WTC11 (cell line): ENCODE measurements around the gene CYP19A1. TPM values are rescaled to one million over a fixed set of nuclear protein-coding genes. Genes with fewer than 3 reads are reported as not detected.

Experiments
- ATAC-seq: fragments of 200-7000 bp; cut with Tn5 transposase; 2 replicates; pipeline ENCODE4 v1.10.0; 2021; ENCODE audit warnings: mild to moderate bottlenecking, moderate library complexity
- CTCF ChIA-PET: fragments of 300-600 bp; sonication (Branson Sonifier 250); formaldehyde crosslinking; loops from one replicate; lab custom pipeline; 2021; ENCODE audit warnings: antibody characterized with exemption; lab: Charles Lee
- POLR2A ChIA-PET: fragments of 350-600 bp; sonication (Branson Sonifier 250); formaldehyde crosslinking; loops from one replicate; lab custom pipeline; 2021; ENCODE audit warnings: antibody characterized with exemption; lab: Charles Lee
- DNase-seq: peaks from one replicate; pipeline ENCODE4 v3.0.0; 2021; ENCODE audit warnings: low spot score
- H3K27ac Mint-ChIP-seq: 2 replicates; pipeline ENCODE4 v1.8.0; 2021; ENCODE audit warnings: mixed read lengths
- H3K27me3 Mint-ChIP-seq: 2 replicates; pipeline ENCODE4 v1.8.0; 2021; ENCODE audit warnings: low read depth, mild to moderate bottlenecking, moderate library complexity, mixed read lengths
- H3K36me3 Mint-ChIP-seq: 2 replicates; pipeline ENCODE4 v1.8.0; 2021; ENCODE audit warnings: mixed read lengths
- H3K4me1 Mint-ChIP-seq: 2 replicates; pipeline ENCODE4 v1.8.0; 2022; ENCODE audit warnings: mixed read lengths
- H3K4me3 Mint-ChIP-seq: 2 replicates; pipeline ENCODE4 v1.8.0; 2021; ENCODE audit warnings: mild to moderate bottlenecking, moderate library complexity, mixed read lengths
- H3K9me3 Mint-ChIP-seq: 2 replicates; pipeline ENCODE4 v1.8.0; 2021; ENCODE audit warnings: mixed read lengths
- ESRRA ChIP-seq: sonication (generic); formaldehyde crosslinking; IDR thresholded peaks from 2 replicates; pipeline ENCODE4 v1.8.1; 2022; ENCODE audit warnings: mild to moderate bottlenecking, missing genetic modification reagents, borderline replicate concordance
- GABPB1 ChIP-seq: sonication (generic); formaldehyde crosslinking; IDR thresholded peaks from 2 replicates; pipeline ENCODE4 v1.8.1; 2023; ENCODE audit warnings: mild to moderate bottlenecking, missing genetic modification reagents
- HMGA2 ChIP-seq: fragments of 250-450 bp; sonication (Bioruptor Pico); IDR thresholded peaks from 2 replicates; pipeline ENCODE4 v1.4.0; 2021; ENCODE audit warnings: mild to moderate bottlenecking, moderate library complexity
- MYBL2 ChIP-seq: sonication (generic); formaldehyde crosslinking; IDR thresholded peaks from 2 replicates; pipeline ENCODE4 v1.8.1; 2023; ENCODE audit warnings: mild to moderate bottlenecking, moderate library complexity, missing genetic modification reagents
- RELA ChIP-seq: sonication (generic); formaldehyde crosslinking; IDR thresholded peaks from 2 replicates; pipeline ENCODE4 v1.8.1; 2022; ENCODE audit warnings: missing genetic modification reagents, mild to moderate bottlenecking, borderline replicate concordance
- ZNF219 ChIP-seq: sonication (generic); formaldehyde crosslinking; IDR thresholded peaks from 2 replicates; pipeline ENCODE4 v1.8.0; 2023; ENCODE audit warnings: missing genetic modification reagents, mild to moderate bottlenecking, borderline replicate concordance
- ZNF232 ChIP-seq: sonication (generic); formaldehyde crosslinking; IDR thresholded peaks from 2 replicates; pipeline ENCODE4 v1.8.0; 2022; ENCODE audit warnings: mild to moderate bottlenecking, missing genetic modification reagents
- ZNF263 ChIP-seq: sonication (generic); formaldehyde crosslinking; IDR thresholded peaks from 2 replicates; pipeline ENCODE4 v1.8.1; 2022; ENCODE audit warnings: low read depth, mild to moderate bottlenecking, moderate library complexity, missing genetic modification reagents
- ZNF317 ChIP-seq: sonication (generic); formaldehyde crosslinking; IDR thresholded peaks from 2 replicates; pipeline ENCODE4 v1.8.1; 2023; ENCODE audit warnings: low read depth, mild to moderate bottlenecking, moderate library complexity, missing genetic modification reagents, borderline replicate concordance
- total RNA-seq: library from RNA; stranded (reverse); gene quantifications from 3 replicates; pipeline ENCODE4 v1.2.3, GENCODE V29; 2021
- TF ChIP-seq, protein P1 (sequence below): sonication (generic); formaldehyde crosslinking; IDR thresholded peaks from 2 replicates; pipeline ENCODE4 v1.8.1; 2023; ENCODE audit warnings: mild to moderate bottlenecking, missing genetic modification reagents, moderate library complexity
- TF ChIP-seq, protein P2 (sequence below): sonication (generic); formaldehyde crosslinking; IDR thresholded peaks from 2 replicates; pipeline ENCODE4 v1.8.0; 2023; ENCODE audit warnings: missing genetic modification reagents, mild to moderate bottlenecking, borderline replicate concordance
- TF ChIP-seq, protein P3 (sequence below): sonication (generic); formaldehyde crosslinking; IDR thresholded peaks from 2 replicates; pipeline ENCODE4 v1.8.1; 2023; ENCODE audit warnings: mild to moderate bottlenecking, moderate library complexity, missing genetic modification reagents
- TF ChIP-seq, protein P4 (sequence below): fragments of 200-600 bp; IDR thresholded peaks from 2 replicates; pipeline ENCODE4 v1.8.0; 2022; ENCODE audit warnings: antibody characterized with exemption
- TF ChIP-seq, protein P5 (sequence below): sonication (generic); formaldehyde crosslinking; IDR thresholded peaks from 2 replicates; pipeline ENCODE4 v1.8.1; 2023; ENCODE audit warnings: mild to moderate bottlenecking, missing genetic modification reagents
- TF ChIP-seq, protein P6 (sequence below): sonication (generic); formaldehyde crosslinking; IDR thresholded peaks from 2 replicates; pipeline ENCODE4 v1.8.0; 2022; ENCODE audit warnings: mild to moderate bottlenecking, missing genetic modification reagents
- TF ChIP-seq, protein P7 (sequence below): sonication (generic); formaldehyde crosslinking; IDR thresholded peaks from 2 replicates; pipeline ENCODE4 v1.8.0; 2023; ENCODE audit warnings: missing genetic modification reagents

CYP19A1 gene
- total RNA-seq, 1 experiment from 2014 or later: not detected

DNA sequence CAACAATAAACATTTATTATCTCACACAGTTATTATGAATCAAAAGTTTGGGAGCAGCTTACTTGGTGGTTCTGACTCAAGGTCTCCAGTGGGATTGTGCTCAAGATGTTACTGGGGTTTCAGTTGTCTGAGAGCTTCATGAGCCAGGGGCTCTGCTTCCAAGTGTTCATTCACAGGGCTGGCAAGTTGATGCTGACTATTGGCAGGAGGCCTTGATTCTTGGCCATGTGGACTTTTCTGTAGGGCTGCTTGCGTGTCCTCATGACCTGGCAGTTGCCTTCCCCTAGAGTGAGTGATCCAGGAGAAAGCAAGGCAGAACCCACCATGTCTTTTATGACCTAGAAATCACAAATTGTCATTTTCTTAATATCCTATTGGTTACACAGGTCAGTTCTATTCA, 156.5 kb downstream of the CYP19A1 start:
- Mint-ChIP-seq H3K4me3 (no peak overlapping the region), H3K36me3 (no peaks in the 10 kb centered on the region), H3K4me1 (no peaks in the 10 kb centered on the region), H3K27ac (no peak overlapping the region), H3K9me3 (peaks cover 8% of the 10 kb centered on the region), H3K27me3 (no peaks in the 10 kb centered on the region; the same call in 1 of the 2 replicates)
- DNase-seq: no peak
- no peak for ATAC-seq
- CTCF ChIA-PET: interaction anchor here (3.7 kb wide), 1 partner anchor 11 kb away, joined by 20 read pairs; no protein-coding TSS in a partner anchor
- POLR2A ChIA-PET: no interaction called here
- TF ChIP-seq, protein P1, sequence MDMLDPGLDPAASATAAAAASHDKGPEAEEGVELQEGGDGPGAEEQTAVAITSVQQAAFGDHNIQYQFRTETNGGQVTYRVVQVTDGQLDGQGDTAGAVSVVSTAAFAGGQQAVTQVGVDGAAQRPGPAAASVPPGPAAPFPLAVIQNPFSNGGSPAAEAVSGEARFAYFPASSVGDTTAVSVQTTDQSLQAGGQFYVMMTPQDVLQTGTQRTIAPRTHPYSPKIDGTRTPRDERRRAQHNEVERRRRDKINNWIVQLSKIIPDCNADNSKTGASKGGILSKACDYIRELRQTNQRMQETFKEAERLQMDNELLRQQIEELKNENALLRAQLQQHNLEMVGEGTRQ (CRISPR knock-in tag): no peak
- TF ChIP-seq ZNF317 (no peak), ESRRA (CRISPR knock-in tag) (no peak), ZNF219 (CRISPR knock-in tag) (no peak), RELA (no peak), HMGA2 (CRISPR knock-in tag) (no peak), MYBL2 (no peak), ZNF232 (no peak), GABPB1 (CRISPR knock-in tag) (no peak), ZNF263 (CRISPR knock-in tag) (no peak)
- TF ChIP-seq, protein P2, sequence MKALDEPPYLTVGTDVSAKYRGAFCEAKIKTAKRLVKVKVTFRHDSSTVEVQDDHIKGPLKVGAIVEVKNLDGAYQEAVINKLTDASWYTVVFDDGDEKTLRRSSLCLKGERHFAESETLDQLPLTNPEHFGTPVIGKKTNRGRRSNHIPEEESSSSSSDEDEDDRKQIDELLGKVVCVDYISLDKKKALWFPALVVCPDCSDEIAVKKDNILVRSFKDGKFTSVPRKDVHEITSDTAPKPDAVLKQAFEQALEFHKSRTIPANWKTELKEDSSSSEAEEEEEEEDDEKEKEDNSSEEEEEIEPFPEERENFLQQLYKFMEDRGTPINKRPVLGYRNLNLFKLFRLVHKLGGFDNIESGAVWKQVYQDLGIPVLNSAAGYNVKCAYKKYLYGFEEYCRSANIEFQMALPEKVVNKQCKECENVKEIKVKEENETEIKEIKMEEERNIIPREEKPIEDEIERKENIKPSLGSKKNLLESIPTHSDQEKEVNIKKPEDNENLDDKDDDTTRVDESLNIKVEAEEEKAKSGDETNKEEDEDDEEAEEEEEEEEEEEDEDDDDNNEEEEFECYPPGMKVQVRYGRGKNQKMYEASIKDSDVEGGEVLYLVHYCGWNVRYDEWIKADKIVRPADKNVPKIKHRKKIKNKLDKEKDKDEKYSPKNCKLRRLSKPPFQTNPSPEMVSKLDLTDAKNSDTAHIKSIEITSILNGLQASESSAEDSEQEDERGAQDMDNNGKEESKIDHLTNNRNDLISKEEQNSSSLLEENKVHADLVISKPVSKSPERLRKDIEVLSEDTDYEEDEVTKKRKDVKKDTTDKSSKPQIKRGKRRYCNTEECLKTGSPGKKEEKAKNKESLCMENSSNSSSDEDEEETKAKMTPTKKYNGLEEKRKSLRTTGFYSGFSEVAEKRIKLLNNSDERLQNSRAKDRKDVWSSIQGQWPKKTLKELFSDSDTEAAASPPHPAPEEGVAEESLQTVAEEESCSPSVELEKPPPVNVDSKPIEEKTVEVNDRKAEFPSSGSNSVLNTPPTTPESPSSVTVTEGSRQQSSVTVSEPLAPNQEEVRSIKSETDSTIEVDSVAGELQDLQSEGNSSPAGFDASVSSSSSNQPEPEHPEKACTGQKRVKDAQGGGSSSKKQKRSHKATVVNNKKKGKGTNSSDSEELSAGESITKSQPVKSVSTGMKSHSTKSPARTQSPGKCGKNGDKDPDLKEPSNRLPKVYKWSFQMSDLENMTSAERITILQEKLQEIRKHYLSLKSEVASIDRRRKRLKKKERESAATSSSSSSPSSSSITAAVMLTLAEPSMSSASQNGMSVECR (CRISPR knock-in tag): no peak
- TF ChIP-seq, protein P3, sequence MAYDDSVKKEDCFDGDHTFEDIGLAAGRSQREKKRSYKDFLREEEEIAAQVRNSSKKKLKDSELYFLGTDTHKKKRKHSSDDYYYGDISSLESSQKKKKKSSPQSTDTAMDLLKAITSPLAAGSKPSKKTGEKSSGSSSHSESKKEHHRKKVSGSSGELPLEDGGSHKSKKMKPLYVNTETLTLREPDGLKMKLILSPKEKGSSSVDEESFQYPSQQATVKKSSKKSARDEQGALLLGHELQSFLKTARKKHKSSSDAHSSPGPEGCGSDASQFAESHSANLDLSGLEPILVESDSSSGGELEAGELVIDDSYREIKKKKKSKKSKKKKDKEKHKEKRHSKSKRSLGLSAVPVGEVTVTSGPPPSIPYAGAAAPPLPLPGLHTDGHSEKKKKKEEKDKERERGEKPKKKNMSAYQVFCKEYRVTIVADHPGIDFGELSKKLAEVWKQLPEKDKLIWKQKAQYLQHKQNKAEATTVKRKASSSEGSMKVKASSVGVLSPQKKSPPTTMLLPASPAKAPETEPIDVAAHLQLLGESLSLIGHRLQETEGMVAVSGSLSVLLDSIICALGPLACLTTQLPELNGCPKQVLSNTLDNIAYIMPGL (CRISPR knock-in tag): no peak
- TF ChIP-seq, protein P4, sequence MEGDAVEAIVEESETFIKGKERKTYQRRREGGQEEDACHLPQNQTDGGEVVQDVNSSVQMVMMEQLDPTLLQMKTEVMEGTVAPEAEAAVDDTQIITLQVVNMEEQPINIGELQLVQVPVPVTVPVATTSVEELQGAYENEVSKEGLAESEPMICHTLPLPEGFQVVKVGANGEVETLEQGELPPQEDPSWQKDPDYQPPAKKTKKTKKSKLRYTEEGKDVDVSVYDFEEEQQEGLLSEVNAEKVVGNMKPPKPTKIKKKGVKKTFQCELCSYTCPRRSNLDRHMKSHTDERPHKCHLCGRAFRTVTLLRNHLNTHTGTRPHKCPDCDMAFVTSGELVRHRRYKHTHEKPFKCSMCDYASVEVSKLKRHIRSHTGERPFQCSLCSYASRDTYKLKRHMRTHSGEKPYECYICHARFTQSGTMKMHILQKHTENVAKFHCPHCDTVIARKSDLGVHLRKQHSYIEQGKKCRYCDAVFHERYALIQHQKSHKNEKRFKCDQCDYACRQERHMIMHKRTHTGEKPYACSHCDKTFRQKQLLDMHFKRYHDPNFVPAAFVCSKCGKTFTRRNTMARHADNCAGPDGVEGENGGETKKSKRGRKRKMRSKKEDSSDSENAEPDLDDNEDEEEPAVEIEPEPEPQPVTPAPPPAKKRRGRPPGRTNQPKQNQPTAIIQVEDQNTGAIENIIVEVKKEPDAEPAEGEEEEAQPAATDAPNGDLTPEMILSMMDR: no peak
- TF ChIP-seq, protein P5, sequence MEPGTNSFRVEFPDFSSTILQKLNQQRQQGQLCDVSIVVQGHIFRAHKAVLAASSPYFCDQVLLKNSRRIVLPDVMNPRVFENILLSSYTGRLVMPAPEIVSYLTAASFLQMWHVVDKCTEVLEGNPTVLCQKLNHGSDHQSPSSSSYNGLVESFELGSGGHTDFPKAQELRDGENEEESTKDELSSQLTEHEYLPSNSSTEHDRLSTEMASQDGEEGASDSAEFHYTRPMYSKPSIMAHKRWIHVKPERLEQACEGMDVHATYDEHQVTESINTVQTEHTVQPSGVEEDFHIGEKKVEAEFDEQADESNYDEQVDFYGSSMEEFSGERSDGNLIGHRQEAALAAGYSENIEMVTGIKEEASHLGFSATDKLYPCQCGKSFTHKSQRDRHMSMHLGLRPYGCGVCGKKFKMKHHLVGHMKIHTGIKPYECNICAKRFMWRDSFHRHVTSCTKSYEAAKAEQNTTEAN (CRISPR knock-in tag): no peak
- TF ChIP-seq, protein P6, sequence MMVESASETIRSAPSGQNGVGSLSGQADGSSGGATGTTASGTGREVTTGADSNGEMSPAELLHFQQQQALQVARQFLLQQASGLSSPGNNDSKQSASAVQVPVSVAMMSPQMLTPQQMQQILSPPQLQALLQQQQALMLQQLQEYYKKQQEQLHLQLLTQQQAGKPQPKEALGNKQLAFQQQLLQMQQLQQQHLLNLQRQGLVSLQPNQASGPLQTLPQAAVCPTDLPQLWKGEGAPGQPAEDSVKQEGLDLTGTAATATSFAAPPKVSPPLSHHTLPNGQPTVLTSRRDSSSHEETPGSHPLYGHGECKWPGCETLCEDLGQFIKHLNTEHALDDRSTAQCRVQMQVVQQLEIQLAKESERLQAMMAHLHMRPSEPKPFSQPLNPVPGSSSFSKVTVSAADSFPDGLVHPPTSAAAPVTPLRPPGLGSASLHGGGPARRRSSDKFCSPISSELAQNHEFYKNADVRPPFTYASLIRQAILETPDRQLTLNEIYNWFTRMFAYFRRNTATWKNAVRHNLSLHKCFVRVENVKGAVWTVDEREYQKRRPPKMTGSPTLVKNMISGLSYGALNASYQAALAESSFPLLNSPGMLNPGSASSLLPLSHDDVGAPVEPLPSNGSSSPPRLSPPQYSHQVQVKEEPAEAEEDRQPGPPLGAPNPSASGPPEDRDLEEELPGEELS (CRISPR knock-in tag): no peak
- TF ChIP-seq, protein P7, sequence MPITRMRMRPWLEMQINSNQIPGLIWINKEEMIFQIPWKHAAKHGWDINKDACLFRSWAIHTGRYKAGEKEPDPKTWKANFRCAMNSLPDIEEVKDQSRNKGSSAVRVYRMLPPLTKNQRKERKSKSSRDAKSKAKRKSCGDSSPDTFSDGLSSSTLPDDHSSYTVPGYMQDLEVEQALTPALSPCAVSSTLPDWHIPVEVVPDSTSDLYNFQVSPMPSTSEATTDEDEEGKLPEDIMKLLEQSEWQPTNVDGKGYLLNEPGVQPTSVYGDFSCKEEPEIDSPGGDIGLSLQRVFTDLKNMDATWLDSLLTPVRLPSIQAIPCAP (CRISPR knock-in tag): no peak
